Type B pancreatic cell (in vitro differentiated cells): ENCODE results near the gene P4HB. TPM values are rescaled to one million over a fixed set of nuclear protein-coding genes. Genes with fewer than 3 reads are reported as not detected.
A peak's percentile ranks its signal among the peaks of the same experiment; 100 is the strongest.

Experiments used
- DNase-seq: peaks from one replicate; pipeline ENCODE4 v3.0.0; 2021; ENCODE audit warnings: mixed read lengths; ENCODE audit not compliant: unreplicated experiment; ENCODE audit errors: extremely low spot score
- H3K27ac Mint-ChIP-seq: 2 replicates; pipeline ENCODE4 v1.8.0; 2021; ENCODE audit warnings: mild to moderate bottlenecking, mixed read lengths
- H3K27me3 Mint-ChIP-seq: 2 replicates; pipeline ENCODE4 v1.8.0; 2021; ENCODE audit warnings: mixed read lengths
- H3K36me3 Mint-ChIP-seq: 2 replicates; pipeline ENCODE4 v1.8.0; 2021; ENCODE audit warnings: mixed read lengths
- H3K4me1 Mint-ChIP-seq: one replicate; pipeline ENCODE4 v1.8.0; 2021; ENCODE audit warnings: mixed read lengths; ENCODE audit not compliant: unreplicated experiment
- H3K4me3 Mint-ChIP-seq: 2 replicates; pipeline ENCODE4 v1.8.0; 2021; ENCODE audit warnings: mild to moderate bottlenecking, mixed read lengths
- H3K9me3 Mint-ChIP-seq: 2 replicates; pipeline ENCODE4 v1.8.0; 2021; ENCODE audit warnings: mixed read lengths
- CTCF ChIP-seq: fragments of 200-600 bp; sonication (generic); conservative IDR thresholded peaks from 2 replicates; pipeline ENCODE4 v1.5.0; 2021; ENCODE audit warnings: antibody characterized with exemption, mild to moderate bottlenecking
- total RNA-seq: library from RNA; stranded (reverse); gene quantifications from 2 replicates; pipeline ENCODE4 v1.2.1, GENCODE V29; 2021; ENCODE audit warnings: low replicate concordance

The P4HB gene
- total RNA-seq, 1 donor from 2014 or later = 555 TPM

GRCh38 chr17:81858170-81858966 is 2.0 kb downstream of the P4HB start:
- H3K27ac Mint-ChIP-seq = peak overlapping the region; percentile 84

GRCh38 chr17:81854974-81855774 is 5.2 kb downstream of the P4HB start:
- Mint-ChIP-seq H3K27me3 (no peaks in the 10 kb centered on the region), H3K36me3 (peaks cover 10% of the 10 kb centered on the region), H3K4me3 (no peak overlapping the region), H3K4me1 (peaks cover 5% of the 10 kb centered on the region), H3K9me3 (no peaks in the 10 kb centered on the region), H3K27ac (no peak overlapping the region)
- TF ChIP-seq CTCF = no peak
- no peak for DNase-seq

More at GRCh38 chr17:81858170-81858966, 2.0 kb downstream of the P4HB start:
- H3K27me3 Mint-ChIP-seq = peaks cover 3% of the 10 kb centered on the region
- DNase-seq = no peak
- H3K4me3 Mint-ChIP-seq = peak overlapping the region; percentile 96
- H3K36me3 Mint-ChIP-seq = peaks cover 19% of the 10 kb centered on the region
- H3K9me3 Mint-ChIP-seq = no peaks in the 10 kb centered on the region
- peaks cover 10% of the 10 kb centered on the region for H3K4me1 Mint-ChIP-seq
- TF ChIP-seq CTCF = no peak

- no peak for DNase-seq
- H3K4me3 Mint-ChIP-seq = no peak overlapping the region
Measured at GRCh38 chr17:81852237-81852636, 8.1 kb downstream of the P4HB start.

GRCh38 chr17:81851423-81851822 is 8.9 kb downstream of the P4HB start:
- Mint-ChIP-seq H3K27ac (no peak overlapping the region), H3K36me3 (no peaks in the 10 kb centered on the region), H3K27me3 (no peaks in the 10 kb centered on the region), H3K9me3 (no peaks in the 10 kb centered on the region), H3K4me3 (no peak overlapping the region), H3K4me1 (no peaks in the 10 kb centered on the region)
- no peak for DNase-seq
- no peak for TF ChIP-seq CTCF

More at GRCh38 chr17:81852237-81852636, 8.1 kb downstream of the P4HB start:
- Mint-ChIP-seq H3K9me3 (no peaks in the 10 kb centered on the region), H3K27ac (no peak overlapping the region), H3K4me1 (no peaks in the 10 kb centered on the region), H3K27me3 (no peaks in the 10 kb centered on the region), H3K36me3 (no peaks in the 10 kb centered on the region)
- TF ChIP-seq CTCF = no peak

GRCh38 chr17:81849457-81849856 is 10.9 kb downstream of the P4HB start:
- no peak overlapping the region for H3K27ac Mint-ChIP-seq
- no peaks in the 10 kb centered on the region for H3K36me3 Mint-ChIP-seq
- no peak for DNase-seq
- H3K9me3 Mint-ChIP-seq = no peaks in the 10 kb centered on the region
- TF ChIP-seq CTCF = no peak
- no peaks in the 10 kb centered on the region for H3K27me3 Mint-ChIP-seq
- H3K4me3 Mint-ChIP-seq = no peak overlapping the region
- H3K4me1 Mint-ChIP-seq = no peaks in the 10 kb centered on the region
